ENCODE measurements around the gene ATAD3C.
"Not testable (repeated sequence)": the region's sequence is repeated elsewhere in the genome, so short reads cannot be mapped to it uniquely, and the experiment has no call there.

Gene ATAD3C

DNA sequence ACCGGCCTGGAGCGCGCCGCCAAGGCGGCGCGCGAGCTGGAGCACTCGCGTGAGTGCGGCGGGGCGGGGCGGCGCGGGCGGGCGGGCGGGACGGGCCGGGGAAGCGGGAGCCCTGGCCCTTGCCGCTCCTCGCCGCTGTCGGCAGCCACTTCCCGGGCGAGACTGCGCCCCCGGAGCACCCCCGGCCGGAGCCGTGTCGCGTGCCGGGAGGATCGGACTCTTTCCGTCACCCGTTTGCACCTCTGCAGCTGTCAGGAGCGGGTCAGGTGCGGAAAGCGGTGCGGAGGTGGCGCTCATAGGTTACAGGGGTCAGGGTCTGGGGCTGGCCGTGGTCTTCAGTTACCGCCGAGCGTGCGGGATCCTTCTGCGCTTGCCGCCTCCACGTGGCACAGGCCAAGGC, 62.9 kb downstream of the ATAD3C start:
- peak in 1 of 2 donors; percentile 11 for DNase-seq

DNA sequence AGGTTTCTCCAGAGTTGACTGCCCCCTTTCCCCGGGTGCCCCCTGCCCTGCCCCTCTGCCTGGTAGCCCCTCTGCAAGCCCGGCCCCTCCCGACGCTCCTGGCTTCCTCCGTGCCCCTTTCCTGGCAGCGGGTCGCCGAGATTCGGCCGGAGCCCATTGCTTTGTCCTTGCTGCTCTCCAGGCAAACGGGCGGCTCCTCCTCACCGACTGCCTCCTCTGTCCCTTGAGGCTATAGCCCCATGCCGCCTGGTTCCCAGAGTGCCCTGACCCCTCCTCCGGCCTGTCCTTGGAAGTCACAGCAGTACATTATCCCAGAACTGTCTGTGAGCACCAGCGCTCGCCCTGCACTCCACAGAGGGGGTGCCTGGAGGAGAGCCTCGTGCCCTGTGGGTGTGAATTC, 64.2 kb downstream of the ATAD3C start:
- not testable (repeated sequence) for DNase-seq

DNA sequence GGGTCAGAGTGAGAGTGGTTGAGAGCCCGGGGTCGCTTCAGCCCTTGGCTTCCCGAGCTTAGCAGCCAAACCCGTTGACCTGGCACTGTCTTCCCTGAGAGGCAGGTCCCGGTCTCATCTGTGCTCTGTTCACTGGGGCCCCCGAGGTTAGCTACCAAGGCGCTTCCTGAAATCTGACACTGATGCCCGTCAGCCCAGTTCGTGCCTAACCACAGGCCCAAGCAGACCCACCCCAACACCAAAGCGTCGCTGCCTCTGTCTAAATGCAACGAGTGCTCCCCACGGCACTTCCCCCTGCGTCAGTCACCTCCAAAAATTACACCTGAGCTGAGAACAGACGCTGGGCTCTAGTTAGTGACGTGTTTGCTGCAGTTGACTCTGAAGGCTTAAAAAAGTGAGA, 64.9 kb downstream of the ATAD3C start:
- not testable (repeated sequence) for DNase-seq

DNA sequence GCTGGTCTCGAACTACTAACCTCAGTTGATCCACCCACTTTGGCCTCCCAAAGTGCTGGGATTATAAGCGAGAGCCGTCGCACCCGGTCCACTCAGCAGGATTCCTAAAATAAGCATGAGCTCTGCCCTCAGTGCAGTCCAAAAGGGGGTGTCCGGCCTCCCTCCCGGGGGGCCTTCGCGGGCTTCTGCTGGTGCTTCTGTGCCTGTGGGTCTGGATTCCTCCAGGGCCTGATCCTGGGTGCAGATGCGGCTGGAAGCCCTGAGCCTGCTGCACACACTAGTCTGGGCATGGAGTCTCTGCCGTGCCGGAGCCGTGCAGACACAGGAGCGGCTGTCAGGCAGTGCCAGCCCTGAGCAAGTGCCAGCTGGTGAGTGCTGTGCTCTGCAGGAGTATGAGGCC, 67.4 kb downstream of the ATAD3C start:
- DNase-seq = not testable (repeated sequence)

DNA sequence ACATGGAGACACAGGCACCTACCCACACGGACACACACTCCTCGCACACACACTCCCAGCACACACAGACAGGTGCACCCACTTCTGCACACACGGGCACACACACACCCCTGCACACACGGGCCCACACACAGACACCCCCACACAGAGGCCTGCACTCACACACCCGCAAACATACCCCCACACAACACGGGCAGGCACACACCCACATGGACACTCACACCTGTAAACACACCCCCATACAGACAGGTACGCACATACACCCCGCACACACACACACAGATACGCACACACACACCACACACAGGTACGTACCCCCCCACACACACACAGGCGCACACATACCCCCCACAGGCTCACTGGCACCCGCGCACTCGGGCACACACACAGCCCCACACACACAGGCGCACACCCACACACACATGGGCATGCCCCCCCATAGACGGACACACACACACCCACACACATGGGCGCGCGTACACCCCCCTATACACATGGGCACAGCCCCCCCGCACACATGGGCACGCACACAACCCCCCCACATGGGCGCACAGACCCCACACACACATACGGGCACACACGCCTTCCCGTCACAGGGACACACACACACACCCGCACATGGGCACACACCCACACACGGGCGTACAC, 68.6 kb downstream of the ATAD3C start:
- DNase-seq = no peak

DNA sequence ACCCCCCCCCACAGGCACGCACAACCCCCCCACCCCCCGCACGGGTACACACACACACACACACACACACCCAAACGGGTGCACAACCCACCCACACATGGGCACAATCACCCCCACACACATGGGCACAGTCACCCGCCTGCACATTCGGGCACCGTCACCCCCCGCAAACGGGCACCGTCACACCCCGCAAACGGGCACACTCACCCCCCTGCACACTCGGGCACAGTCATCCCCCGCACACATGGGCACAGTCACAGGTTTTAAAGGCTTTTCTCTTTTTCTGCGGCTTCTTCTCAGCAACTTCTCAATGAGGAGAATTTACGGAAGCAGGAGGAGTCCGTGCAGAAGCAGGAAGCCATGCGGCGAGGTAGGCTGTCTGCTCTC, 69.1 kb downstream of the ATAD3C start:
- DNase-seq = not testable (repeated sequence)

All from stimulated activated CD4-positive, alpha-beta T cell treated with anti-CD3 and anti-CD28 coated beads, Interleukin-2, amount 100 ng/mL, for 48 hours (primary cell).